ENCODE measurements around the gene DNAJC5.

DNA sequence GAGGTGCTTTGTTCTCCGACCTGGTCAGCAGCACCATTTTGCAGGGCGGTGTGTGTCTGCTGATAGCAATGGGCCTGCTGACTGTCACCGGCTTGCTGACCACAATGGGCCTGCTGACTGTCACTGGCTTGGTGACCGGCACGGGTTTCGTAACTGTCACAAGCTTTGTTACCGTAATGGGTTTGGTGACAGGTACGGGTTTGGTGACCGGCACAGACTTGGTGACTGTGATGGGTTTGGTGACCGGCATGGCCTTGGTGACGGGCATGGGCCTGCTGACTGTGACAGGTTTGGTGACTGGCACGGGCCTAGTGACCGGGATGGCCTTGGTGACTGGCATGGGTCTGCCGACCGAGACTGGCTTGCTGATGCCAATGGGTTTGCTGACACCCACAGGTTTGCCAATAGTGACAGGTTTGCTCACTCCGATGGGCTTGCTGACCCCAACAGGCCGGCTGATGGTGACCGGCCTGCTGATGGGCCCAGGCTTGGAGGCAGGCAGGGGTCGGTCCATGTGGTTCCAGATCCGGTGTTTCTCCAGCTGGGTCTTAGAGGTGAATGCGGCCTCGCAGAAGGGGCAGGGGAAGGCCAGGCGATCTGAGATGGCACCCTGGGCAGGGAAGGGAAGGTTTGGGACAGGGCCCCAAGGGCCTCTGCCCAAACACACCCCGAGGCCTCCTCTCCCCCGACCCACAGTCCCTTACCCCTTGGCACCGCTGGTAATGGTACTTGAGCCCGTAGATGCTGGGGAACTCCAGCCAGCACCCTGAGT is 71.4 kb downstream of the DNAJC5 start:
- TF ChIP-seq EZH2phosphoT487 (IDR thresholded peaks at IDR 0.05; ENCODE audit: insufficient read depth, low read depth) = no peak
- TF ChIP-seq EZH2 (IDR thresholded peaks at IDR 0.05; ENCODE audit: insufficient read depth, poor library complexity, severe bottlenecking) = no peak

Data from GM23248 (cell line).